Neural progenitor cell (in vitro differentiated cells): ENCODE measurements around the gene MCRIP2. TPM values are rescaled to one million over a fixed set of nuclear protein-coding genes. Genes with fewer than 3 reads are reported as not detected.

Source experiments
- DNase-seq: peaks from one replicate; pipeline ENCODE4 v3.0.0-alpha.2; 2016; ENCODE audit warnings: low spot score
- H2AFZ ChIP-seq: fragments of 200-600 bp; sonication (generic); replicated peaks from 2 replicates; pipeline ENCODE4 v1.6.1; 2016; ENCODE audit warnings: antibody characterized with exemption
- H3F3A ChIP-seq: fragments of 200-600 bp; sonication (generic); 2 replicates; pipeline ENCODE4 v1.6.1; 2016; ENCODE audit warnings: antibody characterized with exemption, low read depth
- H3K27ac ChIP-seq: fragments of 200-600 bp; sonication (generic); 2 replicates; pipeline ENCODE4 v1.5.1; 2016; ENCODE audit warnings: mild to moderate bottlenecking
- H3K27me3 ChIP-seq: fragments of 200-600 bp; sonication (generic); 2 replicates; pipeline ENCODE4 v1.6.1; 2016; ENCODE audit warnings: mild to moderate bottlenecking, moderate library complexity
- H3K36me3 ChIP-seq: fragments of 200-600 bp; sonication (generic); 2 replicates; pipeline ENCODE4 v1.5.1; 2016
- H3K4me1 ChIP-seq: fragments of 200-600 bp; sonication (generic); 2 replicates; pipeline ENCODE4 v1.6.1; 2016; ENCODE audit warnings: mixed run types
- H3K4me2 ChIP-seq: fragments of 200-600 bp; sonication (generic); 2 replicates; pipeline ENCODE4 v1.6.1; 2016
- H3K4me3 ChIP-seq: fragments of 200-600 bp; sonication (generic); 2 replicates; pipeline ENCODE4 v1.5.1; 2016
- H3K79me2 ChIP-seq: fragments of 200-600 bp; sonication (generic); 2 replicates; pipeline ENCODE4 v1.6.1; 2016; ENCODE audit warnings: low read depth
- H3K9ac ChIP-seq: fragments of 200-600 bp; sonication (generic); 2 replicates; pipeline ENCODE4 v1.6.1; 2016
- H3K9me3 ChIP-seq: fragments of 200-600 bp; sonication (generic); 2 replicates; pipeline ENCODE4 v1.5.1; 2016; ENCODE audit warnings: low read depth
- H4K20me1 ChIP-seq: fragments of 200-600 bp; sonication (generic); 2 replicates; pipeline ENCODE4 v1.6.1; 2016; ENCODE audit warnings: low read depth
- H3K27ac Mint-ChIP-seq: 3 replicates; pipeline ENCODE4 v1.8.0; 2021; ENCODE audit warnings: mixed read lengths
- H3K27me3 Mint-ChIP-seq: 2 replicates; pipeline ENCODE4 v1.8.0; 2022; ENCODE audit warnings: low read depth, mild to moderate bottlenecking, inconsistent platforms, moderate library complexity, mixed read lengths; ENCODE audit not compliant: insufficient read depth
- H3K36me3 Mint-ChIP-seq: 3 replicates; pipeline ENCODE4 v1.8.0; 2021; ENCODE audit warnings: mixed read lengths
- H3K4me1 Mint-ChIP-seq: 3 replicates; pipeline ENCODE4 v1.8.0; 2021; ENCODE audit warnings: mixed read lengths
- H3K4me3 Mint-ChIP-seq: 3 replicates; pipeline ENCODE4 v1.8.0; 2021; ENCODE audit warnings: mild to moderate bottlenecking, moderate library complexity, mixed read lengths
- H3K9me3 Mint-ChIP-seq: 3 replicates; pipeline ENCODE4 v1.8.0; 2020; ENCODE audit warnings: mixed read lengths
- EZH2 ChIP-seq: fragments of 200-600 bp; sonication (generic); IDR thresholded peaks from 2 replicates; pipeline ENCODE4 v1.6.1; 2017; ENCODE audit warnings: antibody characterized with exemption, mild to moderate bottlenecking, moderate library complexity
- EZH2phosphoT487 ChIP-seq: fragments of 200-600 bp; sonication (generic); IDR thresholded peaks from 2 replicates; pipeline ENCODE4 v1.6.1; 2017; ENCODE audit warnings: antibody characterized with exemption
- total RNA-seq: library from RNA; depleted of rRNA; stranded (reverse); fragments of >200 nt; gene quantifications from 2 replicates; pipeline ENCODE4 v1.2.3, GENCODE V29; 2015; ENCODE audit warnings: low replicate concordance
- TF ChIP-seq, protein P1 (sequence below): fragments of 200-600 bp; sonication (generic); IDR thresholded peaks from 2 replicates; pipeline ENCODE4 v1.5.1; 2017; ENCODE audit warnings: antibody characterized with exemption, mild to moderate bottlenecking

The MCRIP2 gene
- total RNA-seq, 1 donor from 2014 or later: 1.5 TPM

- Histone ChIP-seq H3K4me3 (no peak overlapping the region), H3K27ac (no peak overlapping the region), H3F3A (no peaks in the 10 kb centered on the region), H3K9me3 (no peaks in the 10 kb centered on the region), H2AFZ (no peak overlapping the region), H4K20me1 (peaks cover 26% of the 10 kb centered on the region), H3K4me2 (no peak overlapping the region), H3K27me3 (no peaks in the 10 kb centered on the region), H3K9ac (no peak overlapping the region), H3K79me2 (no peaks in the 10 kb centered on the region), H3K4me1 (no peaks in the 10 kb centered on the region), H3K36me3 (no peaks in the 10 kb centered on the region)
- H3K4me3 Mint-ChIP-seq: no peak overlapping the region
- H3K36me3 Mint-ChIP-seq: peaks cover 31% of the 10 kb centered on the region
- peaks cover 2% of the 10 kb centered on the region for H3K27me3 Mint-ChIP-seq
- no peak for DNase-seq
- H3K9me3 Mint-ChIP-seq: peaks cover 6% of the 10 kb centered on the region
- H3K27ac Mint-ChIP-seq: no peak overlapping the region
- TF ChIP-seq EZH2phosphoT487 (no peak), EZH2 (no peak)
- TF ChIP-seq, protein P1, sequence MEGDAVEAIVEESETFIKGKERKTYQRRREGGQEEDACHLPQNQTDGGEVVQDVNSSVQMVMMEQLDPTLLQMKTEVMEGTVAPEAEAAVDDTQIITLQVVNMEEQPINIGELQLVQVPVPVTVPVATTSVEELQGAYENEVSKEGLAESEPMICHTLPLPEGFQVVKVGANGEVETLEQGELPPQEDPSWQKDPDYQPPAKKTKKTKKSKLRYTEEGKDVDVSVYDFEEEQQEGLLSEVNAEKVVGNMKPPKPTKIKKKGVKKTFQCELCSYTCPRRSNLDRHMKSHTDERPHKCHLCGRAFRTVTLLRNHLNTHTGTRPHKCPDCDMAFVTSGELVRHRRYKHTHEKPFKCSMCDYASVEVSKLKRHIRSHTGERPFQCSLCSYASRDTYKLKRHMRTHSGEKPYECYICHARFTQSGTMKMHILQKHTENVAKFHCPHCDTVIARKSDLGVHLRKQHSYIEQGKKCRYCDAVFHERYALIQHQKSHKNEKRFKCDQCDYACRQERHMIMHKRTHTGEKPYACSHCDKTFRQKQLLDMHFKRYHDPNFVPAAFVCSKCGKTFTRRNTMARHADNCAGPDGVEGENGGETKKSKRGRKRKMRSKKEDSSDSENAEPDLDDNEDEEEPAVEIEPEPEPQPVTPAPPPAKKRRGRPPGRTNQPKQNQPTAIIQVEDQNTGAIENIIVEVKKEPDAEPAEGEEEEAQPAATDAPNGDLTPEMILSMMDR: no peak
- peaks cover 6% of the 10 kb centered on the region for H3K4me1 Mint-ChIP-seq
These were observed 42.5 kb upstream of the MCRIP2 start for GRCh38 chr16:598823-599739.

DNA sequence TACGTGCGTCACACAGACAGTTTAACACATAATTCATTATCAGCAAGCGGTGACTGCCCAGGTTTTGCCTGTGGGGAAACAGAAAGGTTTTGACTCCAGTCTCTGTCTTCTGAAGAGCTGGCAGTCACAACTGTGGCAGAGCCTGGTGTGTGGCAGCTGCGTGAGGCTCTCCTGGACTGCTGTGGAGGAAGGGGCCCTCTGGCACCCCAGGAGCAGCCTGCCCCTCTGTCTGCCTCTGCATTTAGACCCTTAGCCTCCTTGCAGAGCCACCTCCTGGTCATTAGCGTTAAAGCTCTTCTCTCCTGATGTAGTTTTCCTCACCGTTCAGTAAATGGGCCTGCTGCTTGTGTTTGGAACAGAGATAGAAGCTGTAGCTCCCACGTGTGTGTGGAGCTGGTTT lies 40.8 kb upstream of the MCRIP2 start:
- peaks cover 21% of the 10 kb centered on the region for H3K9me3 Mint-ChIP-seq
- H3K36me3 Mint-ChIP-seq: peaks cover 37% of the 10 kb centered on the region
- no peaks in the 10 kb centered on the region for H3F3A ChIP-seq
- no peaks in the 10 kb centered on the region for H3K4me1 ChIP-seq
- peak; percentile 50 for DNase-seq
- H3K4me3 ChIP-seq: no peak overlapping the region
- peaks cover 3% of the 10 kb centered on the region for H3K4me1 Mint-ChIP-seq
- no peak overlapping the region for H3K4me3 Mint-ChIP-seq
- H4K20me1 ChIP-seq: peaks cover 11% of the 10 kb centered on the region
- no peaks in the 10 kb centered on the region for H3K27me3 ChIP-seq
- peaks cover 2% of the 10 kb centered on the region for H3K27me3 Mint-ChIP-seq
- H2AFZ ChIP-seq: no peak overlapping the region
- H3K4me2 ChIP-seq: no peak overlapping the region
- peaks cover 3% of the 10 kb centered on the region for H3K9me3 ChIP-seq
- no peak overlapping the region for H3K27ac Mint-ChIP-seq
- H3K79me2 ChIP-seq: peaks cover 16% of the 10 kb centered on the region
- no peaks in the 10 kb centered on the region for H3K36me3 ChIP-seq
- H3K27ac ChIP-seq: peak overlapping the region; percentile 13
- TF ChIP-seq, protein P1: peak; percentile 47
- TF ChIP-seq EZH2phosphoT487: no peak
- no peak for TF ChIP-seq EZH2
- H3K9ac ChIP-seq: no peak overlapping the region

- peaks cover 30% of the 10 kb centered on the region for H3K9me3 Mint-ChIP-seq
- H3K9me3 ChIP-seq: peaks cover 3% of the 10 kb centered on the region
- H3K4me1 Mint-ChIP-seq: peaks cover 9% of the 10 kb centered on the region
- no peak overlapping the region for H3K4me3 Mint-ChIP-seq
- H3K79me2 ChIP-seq: peaks cover 16% of the 10 kb centered on the region
- peaks cover 2% of the 10 kb centered on the region for H3K27me3 Mint-ChIP-seq
- H3K9ac ChIP-seq: no peak overlapping the region
- no peak for DNase-seq
- H3K4me3 ChIP-seq: no peak overlapping the region
- peaks cover 7% of the 10 kb centered on the region for H4K20me1 ChIP-seq
- H3K27ac ChIP-seq: no peak overlapping the region
- H3K36me3 Mint-ChIP-seq: peaks cover 28% of the 10 kb centered on the region
- H2AFZ ChIP-seq: no peak overlapping the region
- no peak overlapping the region for H3K27ac Mint-ChIP-seq
- TF ChIP-seq EZH2 (no peak), EZH2phosphoT487 (no peak)
- TF ChIP-seq, protein P1: no peak
- H3K4me2 ChIP-seq: no peak overlapping the region
- no peaks in the 10 kb centered on the region for H3F3A ChIP-seq
- H3K27me3 ChIP-seq: no peaks in the 10 kb centered on the region
- H3K36me3 ChIP-seq: no peaks in the 10 kb centered on the region
- no peaks in the 10 kb centered on the region for H3K4me1 ChIP-seq
These were observed 37.7 kb upstream of the MCRIP2 start for GRCh38 chr16:603933-604332.
